SK-N-SH (cell line): Measurements from ENCODE around the gene KRTAP1-4. TPM values are rescaled to one million over a fixed set of nuclear protein-coding genes. Genes with fewer than 3 reads are reported as not detected.

Experiments
- CTCF ChIA-PET: fragments of 300-600, 350-600 bp; formaldehyde crosslinking; extraction: SDS; loops from one replicate; lab custom pipeline; 2021; lab: Yijun Ruan, JAX
- POLR2A ChIA-PET: fragments of 350-600 bp; sonication (Branson Sonifier 250); formaldehyde crosslinking; extraction: SDS; loops from one replicate; lab custom pipeline; 2020; ENCODE audit warnings: antibody characterized with exemption, inconsistent platforms; lab: Yijun Ruan, JAX
- DNase-seq: peaks from one replicate; pipeline ENCODE4 v3.0.0; 2012
- H2AFZ ChIP-seq: fragments of 200-600 bp; sonication (generic); 2 replicates; pipeline ENCODE4 v1.8.1; 2016; ENCODE audit warnings: antibody characterized with exemption, mild to moderate bottlenecking, low read depth
- H3F3A ChIP-seq: fragments of 200-600 bp; sonication (generic); replicated peaks from 2 replicates; pipeline ENCODE3; 2016; ENCODE audit warnings: antibody characterized with exemption, mild to moderate bottlenecking; ENCODE audit not compliant: insufficient read depth
- H3K27ac ChIP-seq, 2 experiments: fragments of 200-500 bp in 1 of 2; fragments of 200-600 bp in 1 of 2; sonication (Bioruptor generic) in 1 of 2; sonication (generic), shearing (Covaris generic) in 1 of 2; 2 replicates each; pipeline versions ENCODE4 v1.5.1 to v1.6.1; 2014 to 2016; ENCODE audit warnings: low read depth in 2 of 2, inconsistent platforms in 1 of 2, low read length in 1 of 2, mild to moderate bottlenecking in 1 of 2, mixed read lengths in 1 of 2
- H3K27me3 ChIP-seq: fragments of 200-600 bp; sonication (generic), shearing (Covaris generic); 2 replicates; pipeline ENCODE4 v1.6.1; 2016; ENCODE audit warnings: mixed run types; ENCODE audit not compliant: insufficient read depth
- H3K36me3 ChIP-seq, 2 experiments: fragments of 200-500 bp in 1 of 2; fragments of 200-600 bp in 1 of 2; sonication (Bioruptor generic) in 1 of 2; sonication (generic) in 1 of 2; replicated peaks in 1 of 2; 2 replicates each; pipeline versions ENCODE3 to v1.5.1; 2014 to 2016; ENCODE audit warnings: low read length in 1 of 2, mild to moderate bottlenecking in 1 of 2; ENCODE audit not compliant: insufficient read depth in 2 of 2, control insufficient read depth in 1 of 2
- H3K4me1 ChIP-seq, 2 experiments: fragments of 200-500 bp in 1 of 2; fragments of 200-600 bp in 1 of 2; sonication (Bioruptor generic) in 1 of 2; sonication (generic), shearing (Covaris generic) in 1 of 2; 2 replicates each; pipeline versions ENCODE4 v1.5.1 to v1.6.1; 2014 to 2016; ENCODE audit warnings: low read depth in 1 of 2, low read length in 1 of 2, mixed run types in 1 of 2; ENCODE audit not compliant: insufficient read depth in 2 of 2, control insufficient read depth in 1 of 2
- H3K4me2 ChIP-seq: fragments of 200-600 bp; sonication (generic), shearing (Covaris generic); 2 replicates; pipeline ENCODE4 v1.6.1; 2017; ENCODE audit warnings: mixed run types
- H3K4me3 ChIP-seq, 2 experiments: fragments of 200-500 bp in 1 of 2; fragments of 200-600 bp in 1 of 2; sonication (Bioruptor generic) in 1 of 2; sonication (generic), shearing (Covaris generic) in 1 of 2; 2 replicates each; pipeline versions ENCODE4 v1.5.1 to v1.8.1; 2014 to 2016; ENCODE audit warnings: low read depth in 2 of 2, inconsistent platforms in 1 of 2, low read length in 1 of 2, mild to moderate bottlenecking in 1 of 2, mixed read lengths in 1 of 2, moderate library complexity in 1 of 2
- H3K79me2 ChIP-seq: fragments of 200-600 bp; sonication (generic); 2 replicates; pipeline ENCODE4 v1.8.1; 2017; ENCODE audit warnings: mild to moderate bottlenecking; ENCODE audit not compliant: insufficient read depth
- H3K9ac ChIP-seq: fragments of 200-600 bp; sonication (generic); 2 replicates; pipeline ENCODE4 v1.6.1; 2017; ENCODE audit warnings: mixed run types
- H3K9me2 ChIP-seq: fragments of 200-600 bp; sonication (generic); 2 replicates; pipeline ENCODE4 v1.6.1; 2017; ENCODE audit warnings: mixed run types
- H3K9me3 ChIP-seq: fragments of 200-600 bp; sonication (generic); 2 replicates; pipeline ENCODE4 v1.6.1; 2017; ENCODE audit warnings: mixed run types, mild to moderate bottlenecking, moderate library complexity
- H4K20me1 ChIP-seq: fragments of 200-600 bp; sonication (generic); 2 replicates; pipeline ENCODE4 v1.6.1; 2017; ENCODE audit warnings: mild to moderate bottlenecking, mixed run types; ENCODE audit not compliant: insufficient read depth
- EZH2phosphoT487 ChIP-seq: fragments of 200-600 bp; sonication (generic); IDR thresholded peaks from 2 replicates; pipeline ENCODE4 v1.6.1; 2017; ENCODE audit warnings: low read depth, mixed run types, mild to moderate bottlenecking, antibody characterized with exemption, moderate library complexity, borderline replicate concordance
- FOSL2 ChIP-seq: IDR thresholded peaks from 2 replicates; pipeline ENCODE4 v1.4.0; 2012; ENCODE audit warnings: low read depth, mild to moderate bottlenecking, moderate library complexity, borderline replicate concordance
- FOXM1 ChIP-seq: IDR thresholded peaks from 2 replicates; pipeline ENCODE4 v1.4.0; 2012; ENCODE audit warnings: low read depth, mild to moderate bottlenecking
- GATA2 ChIP-seq: sonication (generic); formaldehyde crosslinking; IDR thresholded peaks from 2 replicates; pipeline ENCODE4 v1.5.0; 2020; ENCODE audit warnings: mild to moderate bottlenecking, missing genetic modification reagents
- MEF2A ChIP-seq: IDR thresholded peaks from 2 replicates; pipeline ENCODE4 v1.4.0; 2012; ENCODE audit warnings: low read depth, borderline replicate concordance
- NFIC ChIP-seq: IDR thresholded peaks from 2 replicates; pipeline ENCODE4 v1.4.0; 2012; ENCODE audit warnings: borderline replicate concordance
- RAD21 ChIP-seq: IDR thresholded peaks from 2 replicates; pipeline ENCODE4 v1.6.1; 2012; ENCODE audit warnings: mild to moderate bottlenecking, low read length
- TAF1 ChIP-seq: IDR thresholded peaks from 2 replicates; pipeline ENCODE4 v1.6.1; 2012; ENCODE audit warnings: low read depth, mild to moderate bottlenecking, low read length, moderate library complexity, borderline replicate concordance
- TCF12 ChIP-seq: IDR thresholded peaks from 2 replicates; pipeline ENCODE4 v1.4.0; 2012
- TEAD4 ChIP-seq: IDR thresholded peaks from 2 replicates; pipeline ENCODE4 v1.4.0; 2012; ENCODE audit warnings: mild to moderate bottlenecking, borderline replicate concordance; ENCODE audit not compliant: insufficient read depth
- YY1 ChIP-seq: IDR thresholded peaks from 2 replicates; pipeline ENCODE4 v1.4.0; 2012; ENCODE audit warnings: low read depth, mild to moderate bottlenecking
- WGBS: methylation state at CpG from one replicate; pipeline ENCODE4 v1.1.6; 2017; ENCODE audit warnings: low lambda C conversion rate; 5-methylcytosine and 5-hydroxymethylcytosine counted together
- polyA plus RNA-seq, 3 experiments: library from polyadenylated mRNA; depleted of rRNA; stranded (reverse); fragments of >200 nt; gene quantifications; 2 replicates each; pipeline ENCODE4 v1.2.3, GENCODE V29; 2012
- TF ChIP-seq, protein P1 (sequence below): IDR thresholded peaks from 2 replicates; pipeline ENCODE4 v1.4.0; 2012; ENCODE audit warnings: low read depth, borderline replicate concordance
- TF ChIP-seq, protein P2 (sequence below): fragments of 150-350 bp; IDR thresholded peaks from 2 replicates; pipeline ENCODE4 v1.6.1; 2017; ENCODE audit warnings: antibody characterized with exemption, low read length, low read depth, borderline replicate concordance
- TF ChIP-seq, protein P3 (sequence below): fragments of 200-600 bp; sonication (generic); IDR thresholded peaks from 2 replicates; pipeline ENCODE4 v1.6.1; 2017; ENCODE audit warnings: antibody characterized with exemption, mild to moderate bottlenecking, moderate library complexity
- TF ChIP-seq, protein P4 (sequence below): IDR thresholded peaks from 2 replicates; pipeline ENCODE4; 2012

KRTAP1-4 gene
- polyA plus RNA-seq, 1 of the 3 experiments (the other 2 are of a cell fraction): not detected

DNA sequence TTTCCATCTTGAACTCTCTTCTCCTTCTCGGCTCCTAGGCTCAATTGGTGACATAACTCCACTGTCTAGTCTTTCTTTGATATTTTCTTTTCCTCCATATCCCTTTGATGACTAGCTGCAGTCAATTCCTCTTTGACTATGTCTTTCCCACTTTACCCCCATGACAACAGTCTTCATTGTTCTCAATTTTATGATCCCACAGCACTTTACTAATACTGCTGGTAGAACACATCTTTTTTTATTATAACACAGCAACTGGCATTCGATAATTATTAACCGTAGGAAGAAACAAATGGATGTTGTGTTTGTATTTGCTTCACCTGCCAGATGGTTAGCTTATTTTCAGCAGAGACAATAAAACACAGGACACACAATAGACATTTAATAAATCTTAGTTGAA, 37.3 kb downstream of the KRTAP1-4 start (continued):
- TF ChIP-seq, protein P1, sequence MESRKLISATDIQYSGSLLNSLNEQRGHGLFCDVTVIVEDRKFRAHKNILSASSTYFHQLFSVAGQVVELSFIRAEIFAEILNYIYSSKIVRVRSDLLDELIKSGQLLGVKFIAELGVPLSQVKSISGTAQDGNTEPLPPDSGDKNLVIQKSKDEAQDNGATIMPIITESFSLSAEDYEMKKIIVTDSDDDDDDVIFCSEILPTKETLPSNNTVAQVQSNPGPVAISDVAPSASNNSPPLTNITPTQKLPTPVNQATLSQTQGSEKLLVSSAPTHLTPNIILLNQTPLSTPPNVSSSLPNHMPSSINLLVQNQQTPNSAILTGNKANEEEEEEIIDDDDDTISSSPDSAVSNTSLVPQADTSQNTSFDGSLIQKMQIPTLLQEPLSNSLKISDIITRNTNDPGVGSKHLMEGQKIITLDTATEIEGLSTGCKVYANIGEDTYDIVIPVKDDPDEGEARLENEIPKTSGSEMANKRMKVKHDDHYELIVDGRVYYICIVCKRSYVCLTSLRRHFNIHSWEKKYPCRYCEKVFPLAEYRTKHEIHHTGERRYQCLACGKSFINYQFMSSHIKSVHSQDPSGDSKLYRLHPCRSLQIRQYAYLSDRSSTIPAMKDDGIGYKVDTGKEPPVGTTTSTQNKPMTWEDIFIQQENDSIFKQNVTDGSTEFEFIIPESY: no peak
- TF ChIP-seq TCF12 (no peak), FOXM1 (no peak), NFIC (no peak), GATA2 (CRISPR knock-in tag) (no peak)
- TF ChIP-seq, protein P2, sequence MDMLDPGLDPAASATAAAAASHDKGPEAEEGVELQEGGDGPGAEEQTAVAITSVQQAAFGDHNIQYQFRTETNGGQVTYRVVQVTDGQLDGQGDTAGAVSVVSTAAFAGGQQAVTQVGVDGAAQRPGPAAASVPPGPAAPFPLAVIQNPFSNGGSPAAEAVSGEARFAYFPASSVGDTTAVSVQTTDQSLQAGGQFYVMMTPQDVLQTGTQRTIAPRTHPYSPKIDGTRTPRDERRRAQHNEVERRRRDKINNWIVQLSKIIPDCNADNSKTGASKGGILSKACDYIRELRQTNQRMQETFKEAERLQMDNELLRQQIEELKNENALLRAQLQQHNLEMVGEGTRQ: no peak

DNA sequence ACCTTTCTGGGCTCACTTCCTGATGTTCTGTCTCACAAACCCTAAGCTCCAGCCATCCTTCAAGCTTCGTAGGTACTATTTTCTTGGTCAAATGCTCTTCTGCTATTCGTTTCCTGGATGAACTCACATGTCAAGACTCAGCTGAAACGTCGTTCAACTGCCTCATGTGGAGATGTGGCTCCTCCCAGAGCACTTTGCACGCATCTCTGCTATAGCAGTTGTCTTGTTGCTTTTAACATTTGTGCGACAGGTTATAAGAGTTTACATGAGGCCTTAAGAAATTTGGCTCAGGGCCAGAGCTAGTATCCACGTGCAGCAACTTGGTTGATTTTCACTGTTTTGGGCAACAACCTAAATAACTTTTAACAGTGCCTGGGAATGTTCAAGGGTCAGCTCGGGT, 43.1 kb downstream of the KRTAP1-4 start:
- WGBS: 26% methylated on average over 8 of the region's 8 CpGs
- POLR2A ChIA-PET: no interaction called here

DNA sequence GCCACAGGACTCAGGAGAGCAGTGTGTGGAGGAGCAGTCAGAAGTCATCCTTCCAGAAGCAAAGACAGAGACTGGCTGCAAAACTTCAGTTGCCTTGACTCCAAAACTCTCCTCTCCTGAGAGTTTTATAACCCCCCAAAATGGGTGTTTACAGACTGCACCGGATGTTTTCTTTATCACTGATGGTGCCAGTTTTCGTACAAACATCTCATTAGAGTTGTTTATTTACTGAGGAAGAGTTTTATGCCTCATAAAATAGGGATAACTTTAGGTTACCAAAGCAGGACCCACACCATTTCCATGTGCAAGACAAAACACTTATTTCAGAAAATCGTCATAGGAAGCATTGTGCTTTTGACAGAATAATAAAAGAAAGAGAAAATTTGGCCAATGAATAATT, 45.8 kb downstream of the KRTAP1-4 start, which contains the start of gene KRT40:
Gene KRT40 (minus strand): TSS at position 101 of the 400 bp plus-strand sequence. CDS start 53 bp downstream, at position 48.
- no peak within 1 kb of the TSS for H3K4me3 ChIP-seq
- H3K79me2 ChIP-seq: no peaks in the 10 kb centered on the region
- H3K27me3 ChIP-seq: peaks cover 50% of the 10 kb centered on the region; the same call in 1 of the 2 replicates
- H4K20me1 ChIP-seq: no peaks in the 10 kb centered on the region
- CTCF ChIA-PET: interaction anchor here (1.1 to 1.4 kb wide), 2 partner anchors 21 to 564 kb away, joined by 4 read pairs; no protein-coding TSS in a partner anchor
- H2AFZ ChIP-seq: no peak within 1 kb of the TSS
- POLR2A ChIA-PET: no interaction called here
- no peak for DNase-seq
- no peaks in the 10 kb centered on the region for H3K9me3 ChIP-seq
- no peak within 1 kb of the TSS for H3K4me2 ChIP-seq
- no peaks in the 10 kb centered on the region; a peak in 1 of 4 replicates for H3K4me1 ChIP-seq
- no peaks in the 10 kb centered on the region for H3K36me3 ChIP-seq
- H3K9ac ChIP-seq: no peak within 1 kb of the TSS
- H3K9me2 ChIP-seq: no peaks in the 10 kb centered on the region; the same call in 1 of the 2 replicates
- no peaks in the 10 kb centered on the region for H3F3A ChIP-seq
- 12% methylated on average over 3 of the region's 3 CpGs for WGBS
- no peak within 1 kb of the TSS for H3K27ac ChIP-seq
- TF ChIP-seq MEF2A (no peak), EZH2phosphoT487 (no peak), FOSL2 (no peak), TAF1 (no peak)
- TF ChIP-seq, protein P3, sequence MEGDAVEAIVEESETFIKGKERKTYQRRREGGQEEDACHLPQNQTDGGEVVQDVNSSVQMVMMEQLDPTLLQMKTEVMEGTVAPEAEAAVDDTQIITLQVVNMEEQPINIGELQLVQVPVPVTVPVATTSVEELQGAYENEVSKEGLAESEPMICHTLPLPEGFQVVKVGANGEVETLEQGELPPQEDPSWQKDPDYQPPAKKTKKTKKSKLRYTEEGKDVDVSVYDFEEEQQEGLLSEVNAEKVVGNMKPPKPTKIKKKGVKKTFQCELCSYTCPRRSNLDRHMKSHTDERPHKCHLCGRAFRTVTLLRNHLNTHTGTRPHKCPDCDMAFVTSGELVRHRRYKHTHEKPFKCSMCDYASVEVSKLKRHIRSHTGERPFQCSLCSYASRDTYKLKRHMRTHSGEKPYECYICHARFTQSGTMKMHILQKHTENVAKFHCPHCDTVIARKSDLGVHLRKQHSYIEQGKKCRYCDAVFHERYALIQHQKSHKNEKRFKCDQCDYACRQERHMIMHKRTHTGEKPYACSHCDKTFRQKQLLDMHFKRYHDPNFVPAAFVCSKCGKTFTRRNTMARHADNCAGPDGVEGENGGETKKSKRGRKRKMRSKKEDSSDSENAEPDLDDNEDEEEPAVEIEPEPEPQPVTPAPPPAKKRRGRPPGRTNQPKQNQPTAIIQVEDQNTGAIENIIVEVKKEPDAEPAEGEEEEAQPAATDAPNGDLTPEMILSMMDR: no peak
- TF ChIP-seq, protein P2: no peak

More for the DNA sequence above, 43.1 kb downstream of the KRTAP1-4 start:
- no peaks in the 10 kb centered on the region for H4K20me1 ChIP-seq
- no peaks in the 10 kb centered on the region for H3F3A ChIP-seq
- CTCF ChIA-PET: interaction anchor here (1.2 kb wide), 1 partner anchor 23 kb away, joined by 3 read pairs; no protein-coding TSS in a partner anchor
- no peak overlapping the region for H3K27ac ChIP-seq
- no peak overlapping the region for H3K4me2 ChIP-seq
- no peak overlapping the region for H2AFZ ChIP-seq
- no peak overlapping the region for H3K9ac ChIP-seq
- no peaks in the 10 kb centered on the region for H3K4me1 ChIP-seq
- DNase-seq: no peak
- no peaks in the 10 kb centered on the region for H3K9me3 ChIP-seq
- no peak overlapping the region for H3K4me3 ChIP-seq
- H3K36me3 ChIP-seq: no peaks in the 10 kb centered on the region
- no peaks in the 10 kb centered on the region; the same call in 1 of the 2 replicates for H3K9me2 ChIP-seq
- peaks cover 41% of the 10 kb centered on the region for H3K27me3 ChIP-seq
- TF ChIP-seq RAD21 (no peak), FOXM1 (no peak), YY1 (no peak), TEAD4 (no peak)
- TF ChIP-seq, protein P4, sequence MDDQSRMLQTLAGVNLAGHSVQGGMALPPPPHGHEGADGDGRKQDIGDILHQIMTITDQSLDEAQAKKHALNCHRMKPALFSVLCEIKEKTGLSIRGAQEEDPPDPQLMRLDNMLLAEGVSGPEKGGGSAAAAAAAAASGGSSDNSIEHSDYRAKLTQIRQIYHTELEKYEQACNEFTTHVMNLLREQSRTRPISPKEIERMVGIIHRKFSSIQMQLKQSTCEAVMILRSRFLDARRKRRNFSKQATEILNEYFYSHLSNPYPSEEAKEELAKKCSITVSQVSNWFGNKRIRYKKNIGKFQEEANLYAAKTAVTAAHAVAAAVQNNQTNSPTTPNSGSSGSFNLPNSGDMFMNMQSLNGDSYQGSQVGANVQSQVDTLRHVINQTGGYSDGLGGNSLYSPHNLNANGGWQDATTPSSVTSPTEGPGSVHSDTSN: no peak
- TF ChIP-seq, all 33 proteins: peak for 0
- H3K79me2 ChIP-seq: no peaks in the 10 kb centered on the region
